ENCODE results near the gene SH3RF3.

- TF ChIP-seq, protein P1, sequence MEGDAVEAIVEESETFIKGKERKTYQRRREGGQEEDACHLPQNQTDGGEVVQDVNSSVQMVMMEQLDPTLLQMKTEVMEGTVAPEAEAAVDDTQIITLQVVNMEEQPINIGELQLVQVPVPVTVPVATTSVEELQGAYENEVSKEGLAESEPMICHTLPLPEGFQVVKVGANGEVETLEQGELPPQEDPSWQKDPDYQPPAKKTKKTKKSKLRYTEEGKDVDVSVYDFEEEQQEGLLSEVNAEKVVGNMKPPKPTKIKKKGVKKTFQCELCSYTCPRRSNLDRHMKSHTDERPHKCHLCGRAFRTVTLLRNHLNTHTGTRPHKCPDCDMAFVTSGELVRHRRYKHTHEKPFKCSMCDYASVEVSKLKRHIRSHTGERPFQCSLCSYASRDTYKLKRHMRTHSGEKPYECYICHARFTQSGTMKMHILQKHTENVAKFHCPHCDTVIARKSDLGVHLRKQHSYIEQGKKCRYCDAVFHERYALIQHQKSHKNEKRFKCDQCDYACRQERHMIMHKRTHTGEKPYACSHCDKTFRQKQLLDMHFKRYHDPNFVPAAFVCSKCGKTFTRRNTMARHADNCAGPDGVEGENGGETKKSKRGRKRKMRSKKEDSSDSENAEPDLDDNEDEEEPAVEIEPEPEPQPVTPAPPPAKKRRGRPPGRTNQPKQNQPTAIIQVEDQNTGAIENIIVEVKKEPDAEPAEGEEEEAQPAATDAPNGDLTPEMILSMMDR (IDR thresholded peaks at IDR 0.05), result no peak
- peak in 2 of 3 donors; percentile 24 to 30 for TF ChIP-seq POLR2A (IDR thresholded peaks at IDR 0.05)
These were observed 203.2 kb downstream of the SH3RF3 start for GRCh38 chr2:109331896-109332848.
